SK-N-SH (cell line): Measurements from ENCODE around the gene SLC17A1. TPM values are rescaled to one million over a fixed set of nuclear protein-coding genes. Genes with fewer than 3 reads are reported as not detected.
"Not testable (repeated sequence)": the region's sequence is repeated elsewhere in the genome, so short reads cannot be mapped to it uniquely, and the experiment has no call there.

Source experiments
- CTCF ChIA-PET: fragments of 300-600, 350-600 bp; formaldehyde crosslinking; extraction: SDS; loops from one replicate; lab custom pipeline; 2021; lab: Yijun Ruan, JAX
- POLR2A ChIA-PET: fragments of 350-600 bp; sonication (Branson Sonifier 250); formaldehyde crosslinking; extraction: SDS; loops from one replicate; lab custom pipeline; 2020; ENCODE audit warnings: antibody characterized with exemption, inconsistent platforms; lab: Yijun Ruan, JAX
- DNase-seq: peaks from one replicate; pipeline ENCODE4 v3.0.0; 2012
- H2AFZ ChIP-seq: fragments of 200-600 bp; sonication (generic); 2 replicates; pipeline ENCODE4 v1.8.1; 2016; ENCODE audit warnings: antibody characterized with exemption, mild to moderate bottlenecking, low read depth
- H3F3A ChIP-seq: fragments of 200-600 bp; sonication (generic); replicated peaks from 2 replicates; pipeline ENCODE3; 2016; ENCODE audit warnings: antibody characterized with exemption, mild to moderate bottlenecking; ENCODE audit not compliant: insufficient read depth
- H3K27ac ChIP-seq, 2 experiments: fragments of 200-500 bp in 1 of 2; fragments of 200-600 bp in 1 of 2; sonication (Bioruptor generic) in 1 of 2; sonication (generic), shearing (Covaris generic) in 1 of 2; 2 replicates each; pipeline versions ENCODE4 v1.5.1 to v1.6.1; 2014 to 2016; ENCODE audit warnings: low read depth in 2 of 2, inconsistent platforms in 1 of 2, low read length in 1 of 2, mild to moderate bottlenecking in 1 of 2, mixed read lengths in 1 of 2
- H3K27me3 ChIP-seq: fragments of 200-600 bp; sonication (generic), shearing (Covaris generic); 2 replicates; pipeline ENCODE4 v1.6.1; 2016; ENCODE audit warnings: mixed run types; ENCODE audit not compliant: insufficient read depth
- H3K36me3 ChIP-seq, 2 experiments: fragments of 200-500 bp in 1 of 2; fragments of 200-600 bp in 1 of 2; sonication (Bioruptor generic) in 1 of 2; sonication (generic) in 1 of 2; replicated peaks in 1 of 2; 2 replicates each; pipeline versions ENCODE3 to v1.5.1; 2014 to 2016; ENCODE audit warnings: low read length in 1 of 2, mild to moderate bottlenecking in 1 of 2; ENCODE audit not compliant: insufficient read depth in 2 of 2, control insufficient read depth in 1 of 2
- H3K4me1 ChIP-seq, 2 experiments: fragments of 200-500 bp in 1 of 2; fragments of 200-600 bp in 1 of 2; sonication (Bioruptor generic) in 1 of 2; sonication (generic), shearing (Covaris generic) in 1 of 2; 2 replicates each; pipeline versions ENCODE4 v1.5.1 to v1.6.1; 2014 to 2016; ENCODE audit warnings: low read depth in 1 of 2, low read length in 1 of 2, mixed run types in 1 of 2; ENCODE audit not compliant: insufficient read depth in 2 of 2, control insufficient read depth in 1 of 2
- H3K4me2 ChIP-seq: fragments of 200-600 bp; sonication (generic), shearing (Covaris generic); 2 replicates; pipeline ENCODE4 v1.6.1; 2017; ENCODE audit warnings: mixed run types
- H3K4me3 ChIP-seq, 2 experiments: fragments of 200-500 bp in 1 of 2; fragments of 200-600 bp in 1 of 2; sonication (Bioruptor generic) in 1 of 2; sonication (generic), shearing (Covaris generic) in 1 of 2; 2 replicates each; pipeline versions ENCODE4 v1.5.1 to v1.8.1; 2014 to 2016; ENCODE audit warnings: low read depth in 2 of 2, inconsistent platforms in 1 of 2, low read length in 1 of 2, mild to moderate bottlenecking in 1 of 2, mixed read lengths in 1 of 2, moderate library complexity in 1 of 2
- H3K79me2 ChIP-seq: fragments of 200-600 bp; sonication (generic); 2 replicates; pipeline ENCODE4 v1.8.1; 2017; ENCODE audit warnings: mild to moderate bottlenecking; ENCODE audit not compliant: insufficient read depth
- H3K9ac ChIP-seq: fragments of 200-600 bp; sonication (generic); 2 replicates; pipeline ENCODE4 v1.6.1; 2017; ENCODE audit warnings: mixed run types
- H3K9me2 ChIP-seq: fragments of 200-600 bp; sonication (generic); 2 replicates; pipeline ENCODE4 v1.6.1; 2017; ENCODE audit warnings: mixed run types
- H3K9me3 ChIP-seq: fragments of 200-600 bp; sonication (generic); 2 replicates; pipeline ENCODE4 v1.6.1; 2017; ENCODE audit warnings: mixed run types, mild to moderate bottlenecking, moderate library complexity
- H4K20me1 ChIP-seq: fragments of 200-600 bp; sonication (generic); 2 replicates; pipeline ENCODE4 v1.6.1; 2017; ENCODE audit warnings: mild to moderate bottlenecking, mixed run types; ENCODE audit not compliant: insufficient read depth
- CHD2 ChIP-seq: fragments of 150-350 bp; IDR thresholded peaks from 2 replicates; pipeline ENCODE4 v1.6.1; 2018; ENCODE audit warnings: low read length; ENCODE audit not compliant: partially characterized antibody
- ELF1 ChIP-seq: IDR thresholded peaks from 2 replicates; pipeline ENCODE4 v1.4.0; 2012
- EZH2phosphoT487 ChIP-seq: fragments of 200-600 bp; sonication (generic); IDR thresholded peaks from 2 replicates; pipeline ENCODE4 v1.6.1; 2017; ENCODE audit warnings: low read depth, mixed run types, mild to moderate bottlenecking, antibody characterized with exemption, moderate library complexity, borderline replicate concordance
- FOXM1 ChIP-seq: IDR thresholded peaks from 2 replicates; pipeline ENCODE4 v1.4.0; 2012; ENCODE audit warnings: low read depth, mild to moderate bottlenecking
- GABPA ChIP-seq: IDR thresholded peaks from 2 replicates; pipeline ENCODE4 v1.4.0; 2012; ENCODE audit warnings: low read depth, mild to moderate bottlenecking
- GATA2 ChIP-seq: sonication (generic); formaldehyde crosslinking; IDR thresholded peaks from 2 replicates; pipeline ENCODE4 v1.5.0; 2020; ENCODE audit warnings: mild to moderate bottlenecking, missing genetic modification reagents
- JUND ChIP-seq: IDR thresholded peaks from 2 replicates; pipeline ENCODE4 v1.4.0; 2012
- MEF2A ChIP-seq: IDR thresholded peaks from 2 replicates; pipeline ENCODE4 v1.4.0; 2012; ENCODE audit warnings: low read depth, borderline replicate concordance
- NRF1 ChIP-seq: IDR thresholded peaks from 2 replicates; pipeline ENCODE4 v1.6.1; 2012; ENCODE audit warnings: low read depth, mild to moderate bottlenecking, low read length
- RCOR1 ChIP-seq: fragments of 150-350 bp; IDR thresholded peaks from 2 replicates; pipeline ENCODE4 v1.6.1; 2017; ENCODE audit warnings: antibody characterized with exemption, low read length
- RFX5 ChIP-seq: IDR thresholded peaks from 2 replicates; pipeline ENCODE4 v1.6.1; 2012; ENCODE audit warnings: mild to moderate bottlenecking, improper control_type of control experiment, low read length
- RXRA ChIP-seq: IDR thresholded peaks from 2 replicates; pipeline ENCODE4 v1.4.0; 2012; ENCODE audit warnings: low read depth, mild to moderate bottlenecking, borderline replicate concordance
- SMC3 ChIP-seq: IDR thresholded peaks from 2 replicates; pipeline ENCODE4 v1.6.1; 2012; ENCODE audit warnings: low read depth, low read length, improper control_type of control experiment
- WGBS: methylation state at CpG from one replicate; pipeline ENCODE4 v1.1.6; 2017; ENCODE audit warnings: low lambda C conversion rate; 5-methylcytosine and 5-hydroxymethylcytosine counted together
- polyA plus RNA-seq, 3 experiments: library from polyadenylated mRNA; depleted of rRNA; stranded (reverse); fragments of >200 nt; gene quantifications; 2 replicates each; pipeline ENCODE4 v1.2.3, GENCODE V29; 2012
- TF ChIP-seq, protein P1 (sequence below): IDR thresholded peaks from 2 replicates; pipeline ENCODE4 v1.4.0; 2012; ENCODE audit warnings: low read depth
- TF ChIP-seq, protein P2 (sequence below): IDR thresholded peaks from 2 replicates; pipeline ENCODE4 v1.6.1; 2012; ENCODE audit warnings: mild to moderate bottlenecking, low read depth, low read length, moderate library complexity
- TF ChIP-seq, protein P3 (sequence below): IDR thresholded peaks from 2 replicates; pipeline ENCODE4 v1.4.0; 2012; ENCODE audit warnings: low read depth, borderline replicate concordance
- TF ChIP-seq, protein P4 (sequence below): fragments of 200-600 bp; sonication (generic); IDR thresholded peaks from 2 replicates; pipeline ENCODE4 v1.6.1; 2017; ENCODE audit warnings: antibody characterized with exemption, mild to moderate bottlenecking, moderate library complexity
- TF ChIP-seq, protein P5 (sequence below): fragments of 150-350 bp; IDR thresholded peaks from 2 replicates; pipeline ENCODE4 v1.6.1; 2017; ENCODE audit warnings: antibody characterized with exemption, low read length, low read depth, borderline replicate concordance

The SLC17A1 gene
- polyA plus RNA-seq, 1 of the 3 experiments (the other 2 are of a cell fraction) = not detected

DNA sequence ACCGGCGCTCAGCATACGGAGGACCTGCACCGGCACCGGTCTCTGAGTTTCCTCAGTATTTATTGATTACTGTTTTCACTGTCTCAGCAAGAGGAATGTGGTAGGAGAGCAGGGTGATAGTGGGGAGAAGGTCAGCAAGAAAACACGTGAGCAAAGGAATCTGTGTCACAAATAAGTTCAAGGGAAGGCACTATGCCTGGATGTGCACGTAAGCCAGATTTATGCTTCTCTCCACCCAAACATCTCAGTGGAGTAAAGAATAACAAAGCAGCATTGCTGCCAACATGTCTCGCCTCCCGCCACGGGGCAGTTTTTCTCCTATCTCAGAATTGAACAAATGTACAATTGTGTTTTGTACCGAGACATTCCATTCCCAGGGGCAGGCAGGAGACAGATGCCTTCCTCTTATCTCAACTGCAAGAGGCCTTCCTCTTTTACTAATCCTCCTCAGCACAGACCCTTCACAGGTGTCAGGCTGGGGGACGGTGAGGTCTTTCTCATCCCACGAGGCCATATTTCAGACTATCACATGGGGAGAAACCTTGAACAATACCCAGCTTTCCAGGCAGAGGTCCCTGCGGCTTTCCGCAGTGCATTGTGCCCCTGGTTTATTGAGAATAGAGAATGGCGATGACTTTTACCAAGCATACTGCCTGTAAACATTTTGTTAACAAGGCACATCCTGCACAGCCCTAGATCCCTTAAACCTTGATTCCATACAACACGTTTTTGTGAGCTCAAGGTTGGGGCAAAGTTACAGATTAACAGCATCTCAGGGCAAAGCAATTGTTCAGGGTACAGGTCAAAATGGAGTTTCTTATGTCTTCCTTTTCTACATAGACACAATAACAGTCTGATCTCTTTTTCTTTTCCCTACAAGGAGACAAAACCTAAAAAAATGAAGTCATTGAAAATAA is 83.0 kb downstream of the SLC17A1 start:
- H4K20me1 ChIP-seq, POLR2A ChIA-PET, H3K4me2 ChIP-seq, H3K9me3 ChIP-seq, H3K9me2 ChIP-seq, H3K36me3 ChIP-seq, H3K4me1 ChIP-seq, H3K27ac ChIP-seq, CTCF ChIA-PET, H2AFZ ChIP-seq, DNase-seq, H3K4me3 ChIP-seq, H3K79me2 ChIP-seq, H3F3A ChIP-seq, H3K9ac ChIP-seq, H3K27me3 ChIP-seq: not testable (repeated sequence)
- WGBS = 67% methylated on average over 17 of the region's 17 CpGs

DNA sequence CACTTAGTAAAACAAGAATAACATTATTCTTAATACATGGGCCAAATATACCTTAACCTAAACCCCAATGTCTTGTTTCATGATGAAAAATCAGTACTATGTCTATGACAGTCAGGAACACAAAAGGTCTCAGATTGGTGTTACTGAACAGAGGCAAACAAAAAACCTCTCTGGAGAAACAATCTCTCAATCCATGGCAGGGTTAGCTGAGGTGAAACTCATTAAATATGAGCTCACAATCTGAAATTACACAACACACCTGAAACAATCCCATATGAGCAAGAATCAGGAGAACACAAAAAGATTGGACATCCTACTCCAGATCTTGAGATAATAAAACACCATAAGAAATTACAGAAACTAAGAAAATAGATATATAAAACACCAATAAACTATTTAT is 83.8 kb downstream of the SLC17A1 start:
- Histone ChIP-seq H3K9ac (no peak overlapping the region), H3F3A (no peaks in the 10 kb centered on the region), H3K4me2 (no peak overlapping the region), H3K79me2 (no peaks in the 10 kb centered on the region), H3K4me1 (no peaks in the 10 kb centered on the region), H3K27me3 (no peaks in the 10 kb centered on the region), H2AFZ (no peak overlapping the region), H3K4me3 (no peak overlapping the region), H3K9me3 (no peaks in the 10 kb centered on the region), H3K36me3 (no peaks in the 10 kb centered on the region), H4K20me1 (no peaks in the 10 kb centered on the region), H3K27ac (no peak overlapping the region), H3K9me2 (no peaks in the 10 kb centered on the region)
- CTCF ChIA-PET = interaction anchor here (0.6 kb wide), 1 partner anchor 509 kb away, joined by 3 read pairs; no protein-coding TSS in a partner anchor
- no peak for DNase-seq
- POLR2A ChIA-PET = no interaction called here
- TF ChIP-seq GATA2 (CRISPR knock-in tag) (no peak), JUND (no peak), RFX5 (no peak), RCOR1 (no peak), GABPA (no peak), ELF1 (no peak), CHD2 (no peak), RXRA (no peak), SMC3 (no peak), EZH2phosphoT487 (no peak), FOXM1 (no peak), MEF2A (no peak), NRF1 (no peak)
- TF ChIP-seq, protein P1, sequence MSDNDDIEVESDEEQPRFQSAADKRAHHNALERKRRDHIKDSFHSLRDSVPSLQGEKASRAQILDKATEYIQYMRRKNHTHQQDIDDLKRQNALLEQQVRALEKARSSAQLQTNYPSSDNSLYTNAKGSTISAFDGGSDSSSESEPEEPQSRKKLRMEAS = no peak
- TF ChIP-seq, protein P2, sequence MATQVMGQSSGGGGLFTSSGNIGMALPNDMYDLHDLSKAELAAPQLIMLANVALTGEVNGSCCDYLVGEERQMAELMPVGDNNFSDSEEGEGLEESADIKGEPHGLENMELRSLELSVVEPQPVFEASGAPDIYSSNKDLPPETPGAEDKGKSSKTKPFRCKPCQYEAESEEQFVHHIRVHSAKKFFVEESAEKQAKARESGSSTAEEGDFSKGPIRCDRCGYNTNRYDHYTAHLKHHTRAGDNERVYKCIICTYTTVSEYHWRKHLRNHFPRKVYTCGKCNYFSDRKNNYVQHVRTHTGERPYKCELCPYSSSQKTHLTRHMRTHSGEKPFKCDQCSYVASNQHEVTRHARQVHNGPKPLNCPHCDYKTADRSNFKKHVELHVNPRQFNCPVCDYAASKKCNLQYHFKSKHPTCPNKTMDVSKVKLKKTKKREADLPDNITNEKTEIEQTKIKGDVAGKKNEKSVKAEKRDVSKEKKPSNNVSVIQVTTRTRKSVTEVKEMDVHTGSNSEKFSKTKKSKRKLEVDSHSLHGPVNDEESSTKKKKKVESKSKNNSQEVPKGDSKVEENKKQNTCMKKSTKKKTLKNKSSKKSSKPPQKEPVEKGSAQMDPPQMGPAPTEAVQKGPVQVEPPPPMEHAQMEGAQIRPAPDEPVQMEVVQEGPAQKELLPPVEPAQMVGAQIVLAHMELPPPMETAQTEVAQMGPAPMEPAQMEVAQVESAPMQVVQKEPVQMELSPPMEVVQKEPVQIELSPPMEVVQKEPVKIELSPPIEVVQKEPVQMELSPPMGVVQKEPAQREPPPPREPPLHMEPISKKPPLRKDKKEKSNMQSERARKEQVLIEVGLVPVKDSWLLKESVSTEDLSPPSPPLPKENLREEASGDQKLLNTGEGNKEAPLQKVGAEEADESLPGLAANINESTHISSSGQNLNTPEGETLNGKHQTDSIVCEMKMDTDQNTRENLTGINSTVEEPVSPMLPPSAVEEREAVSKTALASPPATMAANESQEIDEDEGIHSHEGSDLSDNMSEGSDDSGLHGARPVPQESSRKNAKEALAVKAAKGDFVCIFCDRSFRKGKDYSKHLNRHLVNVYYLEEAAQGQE = no peak
- TF ChIP-seq, protein P3, sequence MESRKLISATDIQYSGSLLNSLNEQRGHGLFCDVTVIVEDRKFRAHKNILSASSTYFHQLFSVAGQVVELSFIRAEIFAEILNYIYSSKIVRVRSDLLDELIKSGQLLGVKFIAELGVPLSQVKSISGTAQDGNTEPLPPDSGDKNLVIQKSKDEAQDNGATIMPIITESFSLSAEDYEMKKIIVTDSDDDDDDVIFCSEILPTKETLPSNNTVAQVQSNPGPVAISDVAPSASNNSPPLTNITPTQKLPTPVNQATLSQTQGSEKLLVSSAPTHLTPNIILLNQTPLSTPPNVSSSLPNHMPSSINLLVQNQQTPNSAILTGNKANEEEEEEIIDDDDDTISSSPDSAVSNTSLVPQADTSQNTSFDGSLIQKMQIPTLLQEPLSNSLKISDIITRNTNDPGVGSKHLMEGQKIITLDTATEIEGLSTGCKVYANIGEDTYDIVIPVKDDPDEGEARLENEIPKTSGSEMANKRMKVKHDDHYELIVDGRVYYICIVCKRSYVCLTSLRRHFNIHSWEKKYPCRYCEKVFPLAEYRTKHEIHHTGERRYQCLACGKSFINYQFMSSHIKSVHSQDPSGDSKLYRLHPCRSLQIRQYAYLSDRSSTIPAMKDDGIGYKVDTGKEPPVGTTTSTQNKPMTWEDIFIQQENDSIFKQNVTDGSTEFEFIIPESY = no peak
- TF ChIP-seq, protein P4, sequence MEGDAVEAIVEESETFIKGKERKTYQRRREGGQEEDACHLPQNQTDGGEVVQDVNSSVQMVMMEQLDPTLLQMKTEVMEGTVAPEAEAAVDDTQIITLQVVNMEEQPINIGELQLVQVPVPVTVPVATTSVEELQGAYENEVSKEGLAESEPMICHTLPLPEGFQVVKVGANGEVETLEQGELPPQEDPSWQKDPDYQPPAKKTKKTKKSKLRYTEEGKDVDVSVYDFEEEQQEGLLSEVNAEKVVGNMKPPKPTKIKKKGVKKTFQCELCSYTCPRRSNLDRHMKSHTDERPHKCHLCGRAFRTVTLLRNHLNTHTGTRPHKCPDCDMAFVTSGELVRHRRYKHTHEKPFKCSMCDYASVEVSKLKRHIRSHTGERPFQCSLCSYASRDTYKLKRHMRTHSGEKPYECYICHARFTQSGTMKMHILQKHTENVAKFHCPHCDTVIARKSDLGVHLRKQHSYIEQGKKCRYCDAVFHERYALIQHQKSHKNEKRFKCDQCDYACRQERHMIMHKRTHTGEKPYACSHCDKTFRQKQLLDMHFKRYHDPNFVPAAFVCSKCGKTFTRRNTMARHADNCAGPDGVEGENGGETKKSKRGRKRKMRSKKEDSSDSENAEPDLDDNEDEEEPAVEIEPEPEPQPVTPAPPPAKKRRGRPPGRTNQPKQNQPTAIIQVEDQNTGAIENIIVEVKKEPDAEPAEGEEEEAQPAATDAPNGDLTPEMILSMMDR = no peak
- TF ChIP-seq, protein P5, sequence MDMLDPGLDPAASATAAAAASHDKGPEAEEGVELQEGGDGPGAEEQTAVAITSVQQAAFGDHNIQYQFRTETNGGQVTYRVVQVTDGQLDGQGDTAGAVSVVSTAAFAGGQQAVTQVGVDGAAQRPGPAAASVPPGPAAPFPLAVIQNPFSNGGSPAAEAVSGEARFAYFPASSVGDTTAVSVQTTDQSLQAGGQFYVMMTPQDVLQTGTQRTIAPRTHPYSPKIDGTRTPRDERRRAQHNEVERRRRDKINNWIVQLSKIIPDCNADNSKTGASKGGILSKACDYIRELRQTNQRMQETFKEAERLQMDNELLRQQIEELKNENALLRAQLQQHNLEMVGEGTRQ = no peak
